H54 (cell line): ENCODE data around the gene ZNF99.
"Not testable (repeated sequence)": the region's sequence is repeated elsewhere in the genome, so short reads cannot be mapped to it uniquely, and the experiment has no call there.

Source experiments
- DNase-seq: peaks from one replicate; pipeline ENCODE4 v3.0.0; 2011; ENCODE audit warnings: low spot score, mixed read lengths; ENCODE audit not compliant: insufficient read length
- FAIRE-seq: peaks from 3 replicates; lab custom pipeline; 2011; peaks lifted over from hg19 to GRCh38; lab: Jason Lieb, UNC
- POLR2A ChIP-seq: IDR thresholded peaks from 2 replicates; pipeline ENCODE4 v1.6.1; 2011; ENCODE audit warnings: low read depth, mild to moderate bottlenecking, low read length

Gene ZNF99

DNA sequence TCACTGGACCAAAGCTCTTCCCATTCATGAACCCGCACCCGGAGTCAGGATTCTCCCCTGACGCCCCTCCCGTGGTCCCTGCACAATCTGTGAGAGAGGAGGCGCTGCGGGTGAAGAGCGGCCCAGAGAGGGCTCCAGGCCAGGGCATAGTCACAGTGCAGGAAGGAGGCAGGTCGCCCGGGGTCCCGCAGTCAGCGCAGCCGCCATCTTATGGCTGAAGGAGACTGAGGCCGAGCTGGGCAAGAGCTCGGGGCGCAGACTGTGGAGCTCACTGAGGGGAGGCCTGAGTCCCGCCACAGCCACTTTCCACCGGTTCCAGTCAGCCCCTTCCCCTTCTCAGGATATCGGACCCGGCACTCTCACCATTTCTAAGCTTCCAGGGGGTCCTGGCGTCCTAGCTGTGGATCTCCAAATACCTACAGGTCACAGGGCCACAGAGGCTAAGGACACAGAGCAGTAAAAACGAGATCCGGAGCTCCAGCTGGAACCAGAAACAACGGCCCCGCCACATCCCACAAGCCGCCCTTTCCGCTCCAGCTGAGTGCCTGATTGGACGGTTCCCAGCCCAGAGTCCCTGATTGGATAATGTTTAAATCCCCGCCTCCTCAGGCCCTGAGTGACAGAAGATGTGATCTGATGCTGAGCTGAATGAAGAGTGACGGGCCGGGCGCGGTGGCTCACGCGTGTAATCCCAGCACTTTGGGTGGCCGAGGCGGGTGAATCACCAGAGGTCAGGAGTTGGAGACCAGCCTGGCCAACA is at the start of gene ZNF99:
Gene ZNF99 (minus strand): TSS at position 501 of the 760 bp plus-strand sequence. CDS start 135 bp downstream, at position 366.
- DNase-seq: no peak
- TF ChIP-seq POLR2A: no peak
- FAIRE-seq: no peak

DNA sequence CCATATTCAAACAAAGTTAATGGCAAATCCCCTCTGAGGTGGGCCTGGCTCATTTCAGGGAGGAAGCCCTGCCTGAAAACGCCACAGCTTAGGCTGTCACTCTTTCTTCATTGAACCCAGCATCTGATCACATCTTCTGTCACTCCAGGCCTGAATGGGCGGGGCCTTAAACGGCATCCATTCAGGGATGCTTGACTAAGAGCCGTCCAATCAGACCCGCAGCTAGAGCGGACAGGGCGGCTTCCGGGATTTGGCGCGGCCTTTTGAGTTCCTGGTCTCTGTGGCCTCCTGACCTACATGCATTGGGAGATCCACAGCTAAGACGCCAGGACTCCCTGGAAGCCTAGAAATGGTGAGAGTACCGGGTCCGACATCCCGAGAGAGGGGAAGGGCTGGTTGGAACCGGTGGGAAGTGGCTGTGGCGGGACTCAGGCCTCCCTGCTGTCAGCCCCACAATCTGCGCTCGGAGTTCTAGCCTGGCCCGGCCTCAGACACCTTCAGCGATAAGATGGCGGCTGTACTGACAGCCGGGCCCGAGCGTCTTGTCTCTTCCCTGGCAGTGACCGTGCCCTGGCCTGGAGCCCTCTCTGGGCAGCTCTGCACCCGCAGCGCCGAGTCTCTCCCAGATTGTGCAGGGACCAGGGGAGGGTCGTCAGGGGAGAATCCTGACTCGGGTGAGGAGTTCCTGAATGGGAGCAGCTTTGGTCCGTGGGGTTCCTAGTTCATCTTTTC is 48.2 kb upstream of the ZNF99 start, which contains the start of gene ZNF723:
Gene ZNF723 (plus strand): TSS at position 261 of the 732 bp plus-strand sequence. CDS start 89 bp downstream, at position 350.
- no peak for FAIRE-seq
- DNase-seq: no peak

DNA sequence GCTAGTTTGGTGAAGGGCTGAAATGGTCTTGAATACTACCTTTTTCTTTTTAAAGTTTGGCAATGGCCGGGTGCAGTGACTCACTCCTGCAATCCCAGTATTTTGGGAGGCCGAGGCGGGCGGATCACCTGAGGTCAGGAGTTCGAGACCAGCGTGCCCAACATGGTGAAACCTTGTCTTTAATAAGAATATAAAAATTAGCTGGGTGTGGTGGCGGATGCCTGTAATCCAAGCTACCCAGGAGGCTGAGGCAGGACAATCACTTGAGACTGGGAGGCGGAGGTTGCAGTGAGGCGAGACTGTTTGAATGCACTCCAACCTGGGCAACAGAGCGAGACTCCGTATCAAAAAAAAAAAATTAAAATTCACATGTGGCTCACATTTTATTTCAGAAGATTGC is 47.3 kb upstream of the ZNF99 start:
- FAIRE-seq: no peak
- TF ChIP-seq POLR2A: no peak

More for the DNA sequence above, 48.2 kb upstream of the ZNF99 start, which contains the start of gene ZNF723:
- TF ChIP-seq POLR2A: no peak

DNA sequence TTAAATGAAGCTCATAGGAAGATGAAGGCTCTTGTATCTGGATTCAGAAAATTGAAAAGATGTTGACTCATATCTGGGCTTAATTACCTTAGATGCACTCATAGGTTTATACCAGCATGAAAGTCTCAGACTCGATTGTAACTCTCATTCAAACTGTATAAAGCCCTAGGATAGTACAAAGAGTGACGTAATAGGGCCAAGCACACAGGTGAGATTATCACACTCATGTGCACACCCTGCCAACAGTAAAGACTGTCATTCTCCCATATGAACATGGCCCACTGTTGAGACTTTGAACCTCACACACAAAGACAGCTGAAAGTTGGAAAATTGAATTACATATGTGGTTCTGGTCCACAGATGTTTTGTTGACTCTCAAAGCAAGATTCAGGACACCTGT is 30.2 kb upstream of the ZNF99 start:
- no peak for DNase-seq
- FAIRE-seq: no peak
- TF ChIP-seq POLR2A: no peak

More for the DNA sequence above, 47.3 kb upstream of the ZNF99 start:
- no peak for DNase-seq

DNA sequence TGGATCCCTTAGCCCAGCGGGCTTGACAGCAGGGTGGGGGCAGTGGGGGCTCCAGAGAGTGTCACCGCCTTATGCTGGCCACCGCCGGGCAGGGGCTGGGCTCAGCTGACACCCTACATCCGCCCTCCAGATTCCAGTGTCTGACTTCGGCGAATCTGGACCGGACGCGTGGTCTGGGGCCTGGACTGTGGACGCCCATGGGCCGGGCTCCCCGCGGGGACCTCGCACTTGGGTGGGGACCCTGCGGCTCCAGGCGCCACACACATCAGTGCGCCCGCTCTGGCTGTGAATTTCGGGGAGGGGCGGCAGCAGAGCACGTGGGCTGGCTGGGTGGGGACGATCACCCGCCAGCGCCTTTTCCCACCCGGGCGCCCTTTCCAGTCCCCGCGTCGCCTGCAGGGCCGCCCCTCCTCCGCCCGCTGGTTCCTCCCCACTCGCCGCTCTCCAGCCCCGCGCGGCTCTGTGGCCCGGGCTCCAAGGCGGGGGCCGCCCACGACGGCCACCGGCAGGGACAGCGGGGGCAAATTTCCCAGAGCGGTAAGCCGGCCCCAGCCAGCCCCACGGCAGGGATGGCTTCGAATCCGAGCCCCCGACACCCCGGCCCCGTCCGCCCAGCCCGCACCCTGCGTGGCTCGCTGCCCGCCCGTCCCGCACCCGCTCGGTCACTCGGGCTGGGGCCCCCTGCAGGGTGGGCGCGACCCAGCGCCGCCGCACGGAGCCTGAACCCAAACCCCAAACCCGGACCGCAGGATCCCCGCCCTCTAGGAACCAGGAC is 23.3 kb upstream of the ZNF99 start:
- FAIRE-seq (no peak), DNase-seq (no peak)
- no peak for TF ChIP-seq POLR2A

DNA sequence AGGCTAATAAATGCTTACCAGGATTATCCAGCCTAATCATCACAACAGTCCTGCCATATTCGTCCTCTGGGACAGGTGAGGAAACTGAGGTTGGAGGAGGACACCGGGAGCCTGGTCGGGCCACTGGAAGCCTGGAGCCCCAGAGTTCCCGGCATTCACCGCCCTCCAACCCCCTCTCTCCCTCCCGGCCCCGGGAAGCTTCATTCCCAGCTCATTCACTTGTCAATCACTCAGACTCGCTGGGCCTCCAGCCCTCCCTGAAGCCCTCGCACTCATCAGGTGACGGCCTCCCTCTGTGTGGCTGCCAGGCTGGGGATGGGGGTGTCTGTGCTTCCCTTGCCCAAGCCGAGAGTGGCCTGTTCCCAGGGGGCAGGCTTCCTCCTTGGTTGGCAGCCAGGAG is 22.5 kb upstream of the ZNF99 start:
- DNase-seq (no peak), FAIRE-seq (no peak)
- TF ChIP-seq POLR2A: no peak

DNA sequence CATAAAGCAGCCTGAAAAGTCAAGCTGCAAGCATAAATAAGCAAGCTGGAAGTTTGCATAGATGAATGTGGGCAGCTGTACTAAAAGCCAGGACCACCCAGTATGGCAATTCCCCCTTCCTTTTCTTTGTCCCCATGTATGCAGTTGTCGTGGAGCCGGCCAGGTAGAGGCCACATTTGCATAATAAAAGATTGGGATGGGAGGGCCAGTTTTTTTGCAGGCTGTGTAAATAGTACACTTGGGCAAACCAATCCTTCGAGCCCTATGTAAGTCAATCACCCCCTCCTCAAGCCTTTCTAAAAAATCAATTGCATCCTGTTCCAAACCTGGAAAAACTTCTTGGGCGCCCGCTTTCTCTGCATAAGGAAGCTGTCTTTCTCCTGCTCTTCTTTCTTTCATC is 13.1 kb upstream of the ZNF99 start:
- no peak for FAIRE-seq

DNA sequence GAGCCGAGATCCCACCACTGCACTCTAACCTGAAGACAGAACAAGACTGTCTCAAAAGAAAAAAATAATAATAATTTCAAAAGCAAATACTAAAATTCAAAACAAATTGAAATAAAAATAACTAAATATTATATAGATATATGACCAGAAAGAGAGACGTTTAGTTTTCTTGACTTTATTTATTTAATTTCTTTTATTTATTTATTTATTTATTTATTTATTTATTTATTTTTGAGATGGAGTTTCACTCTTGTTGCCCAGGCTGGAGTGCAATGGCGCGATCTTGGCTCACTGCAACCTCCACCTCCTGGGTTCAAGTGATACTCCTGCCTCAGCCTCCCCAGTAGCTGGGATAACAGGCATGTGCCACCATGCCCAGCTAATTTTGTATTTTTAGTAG is 8.9 kb upstream of the ZNF99 start:
- DNase-seq, FAIRE-seq: not testable (repeated sequence)

More for the DNA sequence above, 13.1 kb upstream of the ZNF99 start:
- TF ChIP-seq POLR2A: no peak
- no peak for DNase-seq

DNA sequence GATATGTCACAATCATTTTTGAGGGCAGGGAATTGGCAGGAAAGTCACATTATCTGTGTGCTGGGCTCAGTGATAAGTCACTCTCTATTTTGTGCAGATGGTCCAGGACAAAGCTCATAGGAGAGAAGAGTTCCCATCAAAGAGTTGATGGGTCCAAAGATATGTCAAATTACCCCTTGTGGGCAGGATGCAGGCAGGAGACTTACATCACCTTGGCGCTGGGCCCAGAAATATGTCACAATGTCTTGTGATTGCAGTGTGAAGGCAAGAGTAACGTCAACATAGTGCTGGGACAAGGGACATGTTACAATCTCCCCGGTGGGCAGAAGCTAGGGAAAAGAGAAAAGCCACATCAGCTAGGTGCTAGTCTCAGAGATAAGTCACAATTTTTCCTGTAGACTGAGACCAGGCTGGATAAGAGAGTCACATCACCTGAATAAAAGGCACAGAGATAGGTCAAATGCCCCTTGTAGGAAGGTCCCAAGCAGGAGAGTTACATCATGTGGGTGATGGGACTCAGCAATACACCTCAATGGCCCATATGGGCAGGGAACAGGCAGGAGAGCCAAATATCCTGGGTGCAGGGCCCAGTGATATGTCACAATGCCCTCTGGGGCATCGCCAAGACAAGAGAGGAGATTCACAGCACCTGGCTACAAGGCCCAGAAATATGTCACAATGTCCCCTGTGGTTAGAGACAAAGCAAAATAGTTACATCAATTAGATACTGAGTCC is 47.9 kb downstream of the ZNF99 start:
- TF ChIP-seq POLR2A: no peak
- no peak for DNase-seq
- FAIRE-seq: no peak

DNA sequence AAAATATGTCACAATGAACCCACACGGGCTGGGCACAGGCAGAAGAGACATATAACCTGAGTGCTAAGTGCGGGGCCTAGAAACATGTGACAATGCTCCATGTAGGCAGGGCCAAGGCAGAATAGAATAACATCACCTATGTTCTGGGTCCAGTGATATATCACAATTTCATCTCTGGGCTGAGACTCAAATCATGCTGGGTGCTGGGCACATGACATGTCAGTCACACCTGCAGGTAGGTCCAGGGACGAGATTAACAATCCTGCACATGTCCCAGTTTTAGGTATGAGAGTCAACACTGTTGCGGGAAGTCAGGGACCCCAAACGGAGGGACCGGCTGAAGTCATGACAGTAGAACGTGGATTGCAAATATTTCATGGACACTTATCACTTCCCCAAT is 50.3 kb downstream of the ZNF99 start:
- no peak for TF ChIP-seq POLR2A
- DNase-seq (no peak), FAIRE-seq (no peak)

DNA sequence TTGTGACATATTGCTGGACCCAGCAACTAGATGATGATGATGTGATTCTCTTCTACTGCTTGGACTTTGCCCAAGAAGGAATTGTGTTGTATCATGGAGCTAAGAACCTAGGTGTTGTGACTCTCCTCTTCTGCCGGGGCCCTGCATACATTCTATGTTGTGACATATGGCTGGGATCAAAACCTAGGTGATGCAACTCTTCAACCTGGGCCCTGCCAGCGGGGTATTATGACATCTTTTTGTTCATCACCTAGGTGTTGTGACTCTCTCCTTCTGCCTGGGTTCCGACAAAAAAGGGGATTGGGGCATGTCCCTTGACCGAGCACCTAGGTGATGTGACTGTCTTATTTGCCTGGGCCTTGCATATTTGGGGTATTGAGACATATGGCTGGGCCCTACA is 55.7 kb downstream of the ZNF99 start:
- not testable (repeated sequence) for FAIRE-seq, DNase-seq

DNA sequence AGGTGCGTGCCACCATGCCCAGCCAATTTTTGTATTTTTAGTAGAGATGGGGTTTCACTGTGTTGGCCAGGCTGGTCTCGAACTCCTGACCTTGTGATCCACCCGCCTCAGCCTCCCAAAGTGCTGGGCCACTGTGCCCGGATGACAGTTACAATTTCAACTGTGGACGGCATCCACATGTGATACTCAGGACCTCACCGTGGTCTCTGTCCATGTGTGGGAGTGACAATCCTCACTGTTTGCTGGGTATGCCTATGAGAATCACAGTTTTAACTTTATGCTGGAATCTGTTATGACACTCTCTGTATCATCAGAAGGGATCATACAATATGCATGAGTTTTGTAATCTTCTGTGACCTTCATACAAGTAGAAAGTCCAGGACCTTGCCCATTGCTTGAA is 62.4 kb downstream of the ZNF99 start:
- not testable (repeated sequence) for DNase-seq, FAIRE-seq

DNA sequence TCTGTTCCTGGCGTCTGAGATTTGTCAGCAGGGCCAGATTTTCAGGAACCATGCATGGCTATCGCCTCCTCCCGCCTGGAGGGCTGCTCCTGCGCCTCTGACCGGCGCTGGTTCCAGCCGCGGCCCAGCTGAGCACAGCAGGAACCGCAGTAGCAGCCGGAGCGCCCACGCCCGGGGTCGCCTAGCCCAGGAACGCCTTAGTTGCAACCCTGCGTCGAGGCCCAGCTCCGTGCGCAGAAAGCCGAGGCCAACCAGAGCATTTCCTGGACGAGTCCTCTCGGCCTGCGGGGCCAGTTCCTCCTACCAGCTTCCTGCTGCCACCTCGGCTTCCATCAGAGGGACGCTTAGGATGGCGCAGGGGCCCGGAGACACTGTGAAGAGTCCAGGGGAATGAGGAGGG is 75.0 kb downstream of the ZNF99 start:
- no peak for DNase-seq
- no peak for TF ChIP-seq POLR2A
- no peak for FAIRE-seq

DNA sequence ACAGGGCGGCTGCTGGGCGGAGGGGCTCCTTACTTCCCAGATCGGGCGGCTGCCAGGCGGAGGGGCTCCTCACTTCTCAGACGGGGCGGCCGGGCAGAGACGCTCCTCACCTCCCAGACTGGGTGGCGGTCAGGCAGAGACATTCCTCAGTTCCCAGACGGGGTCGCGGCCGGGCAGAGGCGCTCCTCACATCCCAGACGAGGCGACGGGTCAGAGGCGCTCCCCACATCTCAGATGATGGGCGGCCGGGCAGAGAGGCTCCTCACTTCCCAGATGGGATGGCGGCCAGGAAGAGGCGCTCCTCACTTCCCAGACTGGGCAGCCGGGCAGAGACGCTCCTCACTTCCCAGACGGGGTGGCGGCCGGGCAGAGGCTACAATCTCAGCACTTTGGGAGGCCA is 80.9 kb downstream of the ZNF99 start:
- not testable (repeated sequence) for DNase-seq, FAIRE-seq

DNA sequence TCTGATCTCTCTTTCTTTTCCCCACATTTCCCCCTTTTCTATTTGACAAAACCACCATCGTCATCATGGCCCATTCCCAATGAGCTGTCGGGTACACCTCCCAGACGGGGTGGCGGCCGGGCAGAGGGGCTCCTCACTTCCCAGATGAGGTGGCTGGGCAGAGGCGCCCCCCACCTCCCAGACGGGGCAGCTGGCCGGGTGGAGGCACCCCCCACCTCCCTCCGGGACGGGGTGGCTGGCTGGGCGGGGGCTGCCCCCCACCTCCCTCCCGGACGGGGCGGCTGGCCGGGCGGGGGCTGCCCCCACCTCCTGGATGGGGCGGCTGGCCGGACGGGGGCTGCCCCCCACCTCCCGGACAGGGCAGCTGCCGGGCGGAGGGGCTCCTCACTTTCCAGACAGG is 81.3 kb downstream of the ZNF99 start:
- FAIRE-seq, DNase-seq: not testable (repeated sequence)
